ENCODE measurements around the gene EZH1.

DNA sequence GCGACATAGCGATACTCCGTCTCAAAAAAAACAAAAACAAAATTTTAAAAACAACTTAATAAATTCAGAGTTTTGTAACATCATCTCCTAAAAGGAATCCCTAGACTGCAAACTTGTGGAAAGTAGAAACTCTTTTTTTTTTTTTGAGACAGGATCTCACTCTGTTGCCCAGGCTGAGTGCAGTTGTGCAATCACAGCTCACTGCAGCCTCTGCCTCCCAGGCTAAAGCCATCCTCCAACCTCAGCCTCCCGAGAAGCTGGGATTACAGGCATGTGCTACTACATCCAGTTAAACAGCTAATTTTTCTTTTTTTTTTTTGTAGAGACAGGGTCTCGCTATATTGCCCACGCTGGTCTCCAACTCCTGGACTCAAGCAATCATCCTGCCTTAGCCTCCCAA lies 19.7 kb downstream of the EZH1 start:
- TF ChIP-seq, protein P1, sequence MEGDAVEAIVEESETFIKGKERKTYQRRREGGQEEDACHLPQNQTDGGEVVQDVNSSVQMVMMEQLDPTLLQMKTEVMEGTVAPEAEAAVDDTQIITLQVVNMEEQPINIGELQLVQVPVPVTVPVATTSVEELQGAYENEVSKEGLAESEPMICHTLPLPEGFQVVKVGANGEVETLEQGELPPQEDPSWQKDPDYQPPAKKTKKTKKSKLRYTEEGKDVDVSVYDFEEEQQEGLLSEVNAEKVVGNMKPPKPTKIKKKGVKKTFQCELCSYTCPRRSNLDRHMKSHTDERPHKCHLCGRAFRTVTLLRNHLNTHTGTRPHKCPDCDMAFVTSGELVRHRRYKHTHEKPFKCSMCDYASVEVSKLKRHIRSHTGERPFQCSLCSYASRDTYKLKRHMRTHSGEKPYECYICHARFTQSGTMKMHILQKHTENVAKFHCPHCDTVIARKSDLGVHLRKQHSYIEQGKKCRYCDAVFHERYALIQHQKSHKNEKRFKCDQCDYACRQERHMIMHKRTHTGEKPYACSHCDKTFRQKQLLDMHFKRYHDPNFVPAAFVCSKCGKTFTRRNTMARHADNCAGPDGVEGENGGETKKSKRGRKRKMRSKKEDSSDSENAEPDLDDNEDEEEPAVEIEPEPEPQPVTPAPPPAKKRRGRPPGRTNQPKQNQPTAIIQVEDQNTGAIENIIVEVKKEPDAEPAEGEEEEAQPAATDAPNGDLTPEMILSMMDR (IDR thresholded peaks at IDR 0.05) = no peak
- TF ChIP-seq POLR2AphosphoS5 (IDR thresholded peaks at IDR 0.05; ENCODE audit: low read depth, low read length) = no peak
- no peak for TF ChIP-seq TCF7L2 (IDR thresholded peaks at IDR 0.05; ENCODE audit: low read depth, low read length)
- no peak for TF ChIP-seq SIN3A (IDR thresholded peaks at IDR 0.05; ENCODE audit: borderline replicate concordance, insufficient read depth, low read depth, low read length)
- TF ChIP-seq REST (IDR thresholded peaks at IDR 0.05; ENCODE audit: insufficient read depth in 1 of 2, low read depth in 2 of 2, low read length in 1 of 2) = no peak
